ENCODE results near the gene ABCC1.

DNA sequence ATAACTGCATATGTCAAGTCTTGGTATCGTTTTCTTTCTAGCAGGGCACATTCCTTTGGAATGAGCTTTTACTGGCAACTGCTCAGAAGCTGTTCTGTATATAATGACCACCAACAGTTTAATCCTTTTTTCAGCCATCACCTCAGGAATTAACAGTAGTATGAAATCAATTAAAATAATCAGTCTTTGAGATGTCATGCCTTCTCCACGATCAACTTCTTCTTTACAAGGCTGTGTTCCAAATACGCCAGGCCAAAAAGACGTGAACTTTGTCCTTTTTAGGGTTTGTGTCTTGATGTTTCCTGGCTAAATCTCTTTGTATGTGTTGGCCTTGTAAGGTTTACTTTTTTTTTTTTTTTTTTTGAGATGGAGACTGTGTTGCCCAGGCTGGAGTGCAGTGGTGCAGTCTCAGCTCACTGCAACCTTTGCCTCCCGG is 54.9 kb downstream of the ABCC1 start:
- no peak for TF ChIP-seq TEAD4 (IDR thresholded peaks at IDR 0.05; ENCODE audit: low read depth, low read length)
- no peak for TF ChIP-seq POLR2A (IDR thresholded peaks at IDR 0.05; ENCODE audit: control extremely low read depth in 1 of 2, low read depth in 2 of 2, low read length in 2 of 2)
